Brain microvascular endothelial cell (primary cell): ENCODE data around the gene EPB41L5.
"Not testable (repeated sequence)": the region's sequence is repeated elsewhere in the genome, so short reads cannot be mapped to it uniquely, and the experiment has no call there.

Experiments
- DNase-seq: peaks from one replicate; pipeline ENCODE4 v3.0.0-alpha.2; 2020
- H3K27ac ChIP-seq: fragments of 250-450 bp; sonication (Bioruptor Pico); 2 replicates; pipeline ENCODE4 v1.5.1; 2020; ENCODE audit warnings: mild to moderate bottlenecking, moderate library complexity
- H3K27me3 ChIP-seq: fragments of 250-450 bp; sonication (Bioruptor Pico); replicated peaks from 2 replicates; pipeline ENCODE4 v1.5.1; 2020; ENCODE audit warnings: mild to moderate bottlenecking
- H3K36me3 ChIP-seq: fragments of 250-450 bp; sonication (Bioruptor Pico); replicated peaks from 2 replicates; pipeline ENCODE4 v1.5.1; 2020; ENCODE audit warnings: mild to moderate bottlenecking
- H3K4me3 ChIP-seq: 2 replicates; pipeline ENCODE4 v1.5.1; 2011; ENCODE audit warnings: low read depth, mild to moderate bottlenecking, control low read depth, low read length, moderate library complexity
- CTCF ChIP-seq: IDR thresholded peaks from 2 replicates; pipeline ENCODE4 v1.5.1; 2011; ENCODE audit warnings: low read depth, mild to moderate bottlenecking, moderate library complexity, low read length, control low read depth, inconsistent platforms; ENCODE audit errors: missing control alignments
- in situ Hi-C: cut with HindIII; loops from 2 replicates; pipeline ENCODE4 v1.10.0; 2017; ENCODE audit warnings: low sequenced_read_pairs, low pct_ligation_motif_present

The EPB41L5 gene

GRCh38 chr2:120012771-120013596, at the start of gene EPB41L5:
Gene EPB41L5, plus strand, starts transcription at chr2:120013077. Its CDS starts 6,008 bp downstream, at chr2:120019085.
- Histone ChIP-seq H3K27me3 (no peaks in the 10 kb centered on the region), H3K27ac (peak within 1 kb of the TSS; percentile 31), H3K36me3 (no peaks in the 10 kb centered on the region), H3K4me3 (peak within 1 kb of the TSS; percentile 77)
- peak; percentile 88 for DNase-seq
- in situ Hi-C loops, result no loop called here
- TF ChIP-seq CTCF, result no peak

GRCh38 chr2:119981896-119982295, 31.0 kb upstream of the EPB41L5 start:
- no peak for TF ChIP-seq CTCF

GRCh38 chr2:119982506-119982905, 30.4 kb upstream of the EPB41L5 start:
- no peak overlapping the region for H3K27ac ChIP-seq
- H3K4me3 ChIP-seq, result no peak overlapping the region
- in situ Hi-C loops, result no loop called here
- no peak for DNase-seq
- H3K27me3 ChIP-seq, result no peaks in the 10 kb centered on the region
- no peaks in the 10 kb centered on the region for H3K36me3 ChIP-seq
- no peak for TF ChIP-seq CTCF

More at GRCh38 chr2:119981896-119982295, 31.0 kb upstream of the EPB41L5 start:
- Histone ChIP-seq H3K36me3 (no peaks in the 10 kb centered on the region), H3K4me3 (no peak overlapping the region), H3K27me3 (no peaks in the 10 kb centered on the region), H3K27ac (no peak overlapping the region)
- in situ Hi-C loops, result no loop called here
- DNase-seq, result no peak

DNA sequence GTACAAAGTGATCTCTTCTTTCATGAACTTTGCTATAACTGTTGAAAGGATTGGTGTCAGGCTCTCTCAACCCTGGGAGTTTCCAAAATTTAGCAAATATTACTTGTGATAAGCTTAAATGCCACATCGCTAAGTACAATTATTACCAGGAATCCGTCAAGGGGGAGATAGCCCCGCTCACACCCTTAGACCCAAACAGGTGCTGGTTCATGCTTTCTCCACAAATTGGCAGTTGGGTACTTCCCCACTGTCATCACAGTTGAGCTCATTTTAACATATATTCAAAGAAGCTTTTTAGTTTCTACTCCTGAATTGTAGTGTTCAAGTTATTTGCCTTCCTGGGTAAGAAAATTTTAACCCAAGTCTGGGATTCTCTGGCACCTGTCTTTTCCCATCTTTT, 29.8 kb upstream of the EPB41L5 start:
- H3K27ac ChIP-seq, result no peak overlapping the region
- no peaks in the 10 kb centered on the region for H3K27me3 ChIP-seq
- no peak for DNase-seq
- TF ChIP-seq CTCF, result no peak
- H3K36me3 ChIP-seq, result no peaks in the 10 kb centered on the region
- in situ Hi-C loops, result no loop called here
- no peak overlapping the region for H3K4me3 ChIP-seq

DNA sequence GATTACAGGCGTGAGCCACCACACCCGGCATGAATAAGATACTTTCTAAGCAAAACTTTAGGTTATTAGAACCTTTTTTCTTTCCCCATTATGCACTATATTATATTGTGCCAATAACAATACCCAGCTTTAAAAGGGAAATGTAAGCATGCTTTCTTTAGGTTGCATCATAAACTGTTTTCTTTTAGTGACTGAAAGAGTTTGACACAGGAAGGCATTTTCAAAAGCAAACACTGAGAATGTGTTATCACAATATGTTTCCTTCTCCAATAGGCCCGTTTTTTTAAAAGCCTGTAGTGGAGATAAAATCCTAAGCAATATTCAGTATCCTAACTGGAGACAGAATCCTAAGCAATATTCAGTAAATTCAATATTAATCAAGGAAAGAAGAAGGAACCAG, 16.7 kb upstream of the EPB41L5 start:
- in situ Hi-C loops, result no loop called here
- Histone ChIP-seq H3K36me3 (no peaks in the 10 kb centered on the region), H3K4me3 (no peak overlapping the region), H3K27ac (no peak overlapping the region), H3K27me3 (no peaks in the 10 kb centered on the region)
- no peak for DNase-seq
- TF ChIP-seq CTCF, result no peak

DNA sequence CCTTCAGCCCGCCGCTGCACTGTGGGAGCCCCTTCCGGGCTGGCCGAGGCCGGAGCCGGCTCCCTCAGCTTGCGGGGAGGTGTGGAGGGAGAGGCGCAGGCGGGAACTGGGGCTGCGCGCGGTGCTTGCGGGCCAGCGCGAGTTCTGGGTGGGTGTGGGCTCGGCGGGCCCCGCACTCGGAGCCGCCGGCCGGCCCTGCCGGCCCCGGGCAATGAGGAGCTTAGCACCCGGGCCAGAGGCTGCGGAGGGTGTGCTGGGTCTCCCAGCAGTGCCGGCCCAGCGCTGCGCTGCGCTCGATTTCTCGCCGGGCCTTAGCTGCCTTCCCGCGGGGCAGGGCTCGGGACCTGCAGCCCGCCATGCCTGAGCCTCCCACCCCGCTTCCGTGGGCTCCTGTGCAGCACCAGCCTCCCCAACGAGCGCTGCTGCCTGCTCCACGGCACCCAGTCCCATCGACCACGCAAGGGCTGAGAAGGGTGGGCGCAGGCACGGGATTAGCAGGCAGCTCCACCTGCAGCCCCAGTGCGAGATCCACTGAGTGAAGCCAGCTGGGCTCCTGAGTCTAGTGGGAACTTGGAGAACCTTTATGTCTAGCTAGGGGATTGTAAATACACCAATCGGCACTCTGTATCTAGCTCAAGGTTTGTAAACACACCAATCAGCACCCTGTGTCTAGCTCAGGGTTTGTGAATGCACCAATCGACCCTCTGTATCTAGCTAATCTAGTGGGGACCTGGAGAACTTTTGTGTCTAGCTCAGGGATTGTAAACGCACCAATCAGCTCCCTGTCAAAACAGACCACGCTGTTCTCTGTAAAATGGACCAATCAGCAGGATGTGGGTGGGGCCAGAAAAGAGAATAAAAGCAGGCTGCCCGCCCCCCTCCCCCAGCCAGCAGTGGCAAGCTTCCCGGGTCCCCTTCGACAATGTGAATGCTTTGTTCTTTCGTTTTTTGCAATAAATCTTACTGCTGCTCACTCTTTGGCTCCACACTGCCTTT, 15.7 kb upstream of the EPB41L5 start:
- H3K27ac ChIP-seq, H3K4me3 ChIP-seq, H3K27me3 ChIP-seq, DNase-seq, H3K36me3 ChIP-seq, in situ Hi-C loops: not testable (repeated sequence)
